Measurements from ENCODE around the gene CRKL.

- TF ChIP-seq POLR2A (IDR thresholded peaks at IDR 0.05; ENCODE audit: borderline replicate concordance, extremely low read depth, insufficient read depth, insufficient read length): no peak
- TF ChIP-seq, protein P1, sequence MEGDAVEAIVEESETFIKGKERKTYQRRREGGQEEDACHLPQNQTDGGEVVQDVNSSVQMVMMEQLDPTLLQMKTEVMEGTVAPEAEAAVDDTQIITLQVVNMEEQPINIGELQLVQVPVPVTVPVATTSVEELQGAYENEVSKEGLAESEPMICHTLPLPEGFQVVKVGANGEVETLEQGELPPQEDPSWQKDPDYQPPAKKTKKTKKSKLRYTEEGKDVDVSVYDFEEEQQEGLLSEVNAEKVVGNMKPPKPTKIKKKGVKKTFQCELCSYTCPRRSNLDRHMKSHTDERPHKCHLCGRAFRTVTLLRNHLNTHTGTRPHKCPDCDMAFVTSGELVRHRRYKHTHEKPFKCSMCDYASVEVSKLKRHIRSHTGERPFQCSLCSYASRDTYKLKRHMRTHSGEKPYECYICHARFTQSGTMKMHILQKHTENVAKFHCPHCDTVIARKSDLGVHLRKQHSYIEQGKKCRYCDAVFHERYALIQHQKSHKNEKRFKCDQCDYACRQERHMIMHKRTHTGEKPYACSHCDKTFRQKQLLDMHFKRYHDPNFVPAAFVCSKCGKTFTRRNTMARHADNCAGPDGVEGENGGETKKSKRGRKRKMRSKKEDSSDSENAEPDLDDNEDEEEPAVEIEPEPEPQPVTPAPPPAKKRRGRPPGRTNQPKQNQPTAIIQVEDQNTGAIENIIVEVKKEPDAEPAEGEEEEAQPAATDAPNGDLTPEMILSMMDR (IDR thresholded peaks at IDR 0.05 in 2 of 3, conservative IDR thresholded peaks at IDR 0.05 in 1 of 3; ENCODE audit: borderline replicate concordance in 1 of 3, insufficient read depth in 1 of 3, low read depth in 2 of 3, low read length in 2 of 3): no peak
- TF ChIP-seq, protein P2, sequence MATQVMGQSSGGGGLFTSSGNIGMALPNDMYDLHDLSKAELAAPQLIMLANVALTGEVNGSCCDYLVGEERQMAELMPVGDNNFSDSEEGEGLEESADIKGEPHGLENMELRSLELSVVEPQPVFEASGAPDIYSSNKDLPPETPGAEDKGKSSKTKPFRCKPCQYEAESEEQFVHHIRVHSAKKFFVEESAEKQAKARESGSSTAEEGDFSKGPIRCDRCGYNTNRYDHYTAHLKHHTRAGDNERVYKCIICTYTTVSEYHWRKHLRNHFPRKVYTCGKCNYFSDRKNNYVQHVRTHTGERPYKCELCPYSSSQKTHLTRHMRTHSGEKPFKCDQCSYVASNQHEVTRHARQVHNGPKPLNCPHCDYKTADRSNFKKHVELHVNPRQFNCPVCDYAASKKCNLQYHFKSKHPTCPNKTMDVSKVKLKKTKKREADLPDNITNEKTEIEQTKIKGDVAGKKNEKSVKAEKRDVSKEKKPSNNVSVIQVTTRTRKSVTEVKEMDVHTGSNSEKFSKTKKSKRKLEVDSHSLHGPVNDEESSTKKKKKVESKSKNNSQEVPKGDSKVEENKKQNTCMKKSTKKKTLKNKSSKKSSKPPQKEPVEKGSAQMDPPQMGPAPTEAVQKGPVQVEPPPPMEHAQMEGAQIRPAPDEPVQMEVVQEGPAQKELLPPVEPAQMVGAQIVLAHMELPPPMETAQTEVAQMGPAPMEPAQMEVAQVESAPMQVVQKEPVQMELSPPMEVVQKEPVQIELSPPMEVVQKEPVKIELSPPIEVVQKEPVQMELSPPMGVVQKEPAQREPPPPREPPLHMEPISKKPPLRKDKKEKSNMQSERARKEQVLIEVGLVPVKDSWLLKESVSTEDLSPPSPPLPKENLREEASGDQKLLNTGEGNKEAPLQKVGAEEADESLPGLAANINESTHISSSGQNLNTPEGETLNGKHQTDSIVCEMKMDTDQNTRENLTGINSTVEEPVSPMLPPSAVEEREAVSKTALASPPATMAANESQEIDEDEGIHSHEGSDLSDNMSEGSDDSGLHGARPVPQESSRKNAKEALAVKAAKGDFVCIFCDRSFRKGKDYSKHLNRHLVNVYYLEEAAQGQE (IDR thresholded peaks at IDR 0.05; ENCODE audit: low read depth): no peak
Observed at GRCh38 chr22:20964799-20965103, 47.5 kb downstream of the CRKL start.

All from HCT116 (cell line).